Common myeloid progenitor, CD34-positive (primary cell): ENCODE results near the gene PPM1L.

ENCODE experiments used
- CTCF ChIA-PET: fragments of 350-600 bp; sonication (Branson Sonifier 250); formaldehyde crosslinking; loops from one replicate; lab custom pipeline; 2021; ENCODE audit warnings: antibody characterized with exemption; lab: Charles Lee
- POLR2A ChIA-PET: fragments of 350-600 bp; sonication (Branson Sonifier 250); formaldehyde crosslinking; loops from one replicate; lab custom pipeline; 2021; ENCODE audit warnings: antibody characterized with exemption; lab: Charles Lee
- DNase-seq, 3 donors: peaks; one replicate each; pipeline versions ENCODE4 v3.0.0 to v3.0.0-alpha.2; 2013
- H3K27ac ChIP-seq, 2 experiments: 1 replicate in 1 of 2; 2 replicates in 1 of 2; pipeline ENCODE4 v1.7.0; 2013; ENCODE audit warnings: inconsistent platforms in 2 of 2, low read length in 2 of 2, mild to moderate bottlenecking in 2 of 2, low read depth in 1 of 2, moderate library complexity in 1 of 2; ENCODE audit not compliant: severe bottlenecking in 2 of 2, insufficient read depth in 1 of 2, poor library complexity in 1 of 2
- H3K27me3 ChIP-seq, 5 experiments: replicated peaks in 2 of 5; 1 replicate in 3 of 5; 2 replicates in 2 of 5; pipeline versions ENCODE4 v1.6.1 to v1.7.0; 2013; ENCODE audit warnings: low read length in 4 of 5, mild to moderate bottlenecking in 2 of 5, moderate library complexity in 2 of 5, inconsistent platforms in 1 of 5; ENCODE audit not compliant: insufficient read depth in 5 of 5, control insufficient read depth in 4 of 5
- H3K36me3 ChIP-seq, 4 experiments: 1 replicate in 2 of 4; 2 replicates in 2 of 4; pipeline versions ENCODE4 v1.6.1 to v1.7.0; 2013; ENCODE audit warnings: low read length in 3 of 4, control low read depth in 1 of 4, mild to moderate bottlenecking in 1 of 4; ENCODE audit not compliant: control insufficient read depth in 4 of 4, insufficient read depth in 4 of 4
- H3K4me1 ChIP-seq, 4 experiments: 1 replicate in 3 of 4; 2 replicates in 1 of 4; pipeline versions ENCODE4 v1.6.1 to v1.7.1; 2013; ENCODE audit warnings: low read length in 3 of 4, mild to moderate bottlenecking in 3 of 4, control low read depth in 1 of 4, inconsistent platforms in 1 of 4, moderate library complexity in 1 of 4; ENCODE audit not compliant: control insufficient read depth in 4 of 4, insufficient read depth in 4 of 4; ENCODE audit errors: control extremely low read depth in 1 of 4
- H3K4me3 ChIP-seq, 7 experiments: 1 replicate in 4 of 7; 2 replicates in 3 of 7; pipeline versions ENCODE4 v1.5.1 to v1.7.0; 2013; ENCODE audit warnings: mild to moderate bottlenecking in 7 of 7, low read length in 6 of 7, moderate library complexity in 6 of 7, inconsistent platforms in 2 of 7, low read depth in 2 of 7, control low read depth in 1 of 7; ENCODE audit not compliant: insufficient read depth in 4 of 7, control insufficient read depth in 1 of 7; ENCODE audit errors: extremely low read depth in 1 of 7
- H3K9me3 ChIP-seq, 5 experiments: 1 replicate in 4 of 5; 2 replicates in 1 of 5; pipeline versions ENCODE4 v1.6.1 to v1.7.1; 2013; ENCODE audit warnings: low read length in 4 of 5, mild to moderate bottlenecking in 2 of 5, inconsistent platforms in 1 of 5, low read depth in 1 of 5, moderate library complexity in 1 of 5; ENCODE audit not compliant: control insufficient read depth in 4 of 5, insufficient read depth in 2 of 5; ENCODE audit errors: control extremely low read depth in 1 of 5
- WGBS: methylation state at CpG from one replicate; pipeline ENCODE4 v1.1.5; 2013; ENCODE audit not compliant: insufficient coverage; 5-methylcytosine and 5-hydroxymethylcytosine counted together

PPM1L gene

DNA sequence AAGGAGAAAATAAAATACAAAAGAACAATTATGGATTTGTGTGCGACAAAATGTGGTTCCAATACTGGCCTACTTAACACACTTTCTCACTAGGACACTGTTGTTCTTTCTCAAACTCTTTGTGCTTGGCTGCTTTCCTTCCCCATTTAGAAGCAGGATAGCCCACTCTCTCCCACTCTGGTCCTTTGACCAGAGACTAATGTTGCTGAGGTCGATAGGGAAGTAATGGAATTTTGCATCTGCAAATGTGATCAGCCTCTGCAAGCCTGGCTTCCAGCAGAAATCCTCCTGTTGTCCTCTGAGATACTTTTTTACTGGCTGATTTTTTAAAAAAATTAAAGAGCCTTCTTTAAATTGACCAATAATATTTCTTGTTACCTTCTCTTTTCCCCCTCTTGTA, 71.0 kb downstream of the PPM1L start:
- Histone ChIP-seq H3K4me1 (no peaks in the 10 kb centered on the region), H3K36me3 (no peaks in the 10 kb centered on the region), H3K27me3 (no peaks in the 10 kb centered on the region), H3K9me3 (no peaks in the 10 kb centered on the region), H3K27ac (no peak overlapping the region), H3K4me3 (no peak overlapping the region)
- ChIA-PET POLR2A (interaction anchor here (0.9 kb wide), 1 partner anchor 16 kb away, joined by 3 read pairs; no protein-coding TSS in a partner anchor), CTCF (no interaction called here)
- WGBS = 100% methylated on average over 1 of the region's 2 CpGs
- no peak for DNase-seq

DNA sequence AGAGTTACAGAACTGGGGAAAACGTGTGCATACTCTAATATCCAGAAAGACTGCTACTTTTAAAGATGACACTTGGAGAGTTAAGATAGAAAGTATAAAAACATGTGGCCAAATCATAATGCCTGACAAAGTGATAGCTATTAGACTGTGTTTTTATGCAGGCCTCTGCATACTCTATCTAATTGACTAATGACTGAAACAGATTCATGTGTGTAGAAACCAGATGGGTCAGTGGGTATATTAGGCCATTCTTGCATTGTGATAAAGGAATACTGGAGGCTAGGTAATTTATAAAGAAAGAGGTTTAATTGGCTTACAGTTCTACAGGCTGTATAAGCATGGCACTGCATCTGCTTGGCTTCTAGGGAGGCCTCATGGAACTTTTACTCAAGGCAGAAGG, 71.5 kb downstream of the PPM1L start:
- CTCF ChIA-PET = no interaction called here
- H3K27me3 ChIP-seq = no peaks in the 10 kb centered on the region
- DNase-seq = no peak
- no peak overlapping the region for H3K27ac ChIP-seq
- H3K36me3 ChIP-seq = no peaks in the 10 kb centered on the region
- POLR2A ChIA-PET = no interaction called here
- H3K9me3 ChIP-seq = no peaks in the 10 kb centered on the region
- no peaks in the 10 kb centered on the region for H3K4me1 ChIP-seq
- no peak overlapping the region for H3K4me3 ChIP-seq
- WGBS = no CpG with 5 or more reads among the region's 1 CpG

- CTCF ChIA-PET = no interaction called here
- DNase-seq = no peak
- no peaks in the 10 kb centered on the region for H3K27me3 ChIP-seq
- no peak overlapping the region for H3K4me3 ChIP-seq
- POLR2A ChIA-PET = no interaction called here
- no peaks in the 10 kb centered on the region for H3K4me1 ChIP-seq
- WGBS = 100% methylated on average over 3 of the region's 3 CpGs
- peaks cover 0 to 3% (median 0%) of the 10 kb centered on the region in 5 experiments for H3K9me3 ChIP-seq
- H3K27ac ChIP-seq = no peak overlapping the region
- H3K36me3 ChIP-seq = no peaks in the 10 kb centered on the region
Observed at GRCh38 chr3:160828880-160829279, 72.8 kb downstream of the PPM1L start.

DNA sequence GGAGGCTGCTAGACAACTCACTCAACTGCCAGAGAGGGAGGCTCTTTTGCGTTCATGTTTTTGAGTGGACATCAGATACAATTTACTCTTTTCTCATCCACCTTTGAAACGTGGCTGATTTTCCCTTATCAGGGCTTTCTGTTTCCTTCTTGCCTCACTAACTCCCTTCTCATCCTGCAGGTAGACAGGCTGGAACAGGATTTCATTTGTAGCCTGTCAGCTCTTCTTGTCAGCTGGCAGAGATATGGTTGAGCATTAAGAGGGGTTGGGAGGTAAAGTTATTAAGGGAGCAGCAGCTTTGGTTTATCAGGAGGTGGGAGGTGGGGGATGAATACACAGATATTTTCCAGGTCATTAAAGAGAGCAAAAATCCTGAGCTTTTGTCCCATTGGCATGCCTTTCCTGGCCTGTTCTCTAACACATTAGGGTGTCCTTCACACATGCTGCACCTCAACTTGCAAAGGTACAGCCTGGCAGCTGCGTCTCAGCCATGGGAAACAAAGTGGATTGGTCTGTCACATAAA, 73.5 kb downstream of the PPM1L start:
- H3K4me3 ChIP-seq = no peak overlapping the region
- CTCF ChIA-PET = interaction anchor here (0.7 kb wide), 1 partner anchor 10 kb away, joined by 3 read pairs; no protein-coding TSS in a partner anchor
- POLR2A ChIA-PET = no interaction called here
- H3K4me1 ChIP-seq = no peaks in the 10 kb centered on the region
- H3K9me3 ChIP-seq = peaks cover 0 to 3% (median 0%) of the 10 kb centered on the region in 5 experiments
- no peak overlapping the region for H3K27ac ChIP-seq
- no peaks in the 10 kb centered on the region for H3K36me3 ChIP-seq
- WGBS = 86% methylated on average over 2 of the region's 3 CpGs
- H3K27me3 ChIP-seq = no peaks in the 10 kb centered on the region
- no peak for DNase-seq

- no peak overlapping the region for H3K4me3 ChIP-seq
- H3K9me3 ChIP-seq = peaks cover 0 to 3% (median 0%) of the 10 kb centered on the region in 5 experiments
- ChIA-PET POLR2A (no interaction called here), CTCF (interaction anchor here (1.4 kb wide), 1 partner anchor 11 kb away, joined by 4 read pairs; no protein-coding TSS in a partner anchor)
- peaks cover 0 to under 1% (median 0%) of the 10 kb centered on the region in 4 experiments for H3K4me1 ChIP-seq
- no peak overlapping the region for H3K27ac ChIP-seq
- no peaks in the 10 kb centered on the region for H3K36me3 ChIP-seq
- no peak for DNase-seq
- WGBS = no CpG with 5 or more reads among the region's 1 CpG
- no peaks in the 10 kb centered on the region for H3K27me3 ChIP-seq
Observed at GRCh38 chr3:160830796-160831195, 74.8 kb downstream of the PPM1L start.

DNA sequence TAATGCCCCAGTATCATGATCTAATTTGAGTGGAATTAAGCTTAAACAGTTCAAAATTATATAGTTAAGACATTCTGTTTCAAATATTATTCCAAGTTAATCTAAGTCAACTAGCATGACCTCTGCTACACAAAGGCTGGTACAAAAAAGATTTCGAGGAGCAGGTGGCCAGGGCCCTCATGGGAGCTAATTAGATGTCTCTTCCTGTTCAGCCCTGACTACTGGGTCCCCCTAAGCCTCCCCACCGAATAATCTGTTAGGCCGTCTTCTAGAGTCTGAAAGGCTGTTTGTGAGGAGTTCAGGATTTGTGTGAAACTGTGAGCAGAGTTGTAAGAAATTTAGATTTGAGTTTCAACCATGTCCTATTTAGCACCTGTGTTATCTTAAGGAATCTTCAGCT, 75.4 kb downstream of the PPM1L start:
- H3K9me3 ChIP-seq = peaks cover 0 to 3% (median 0%) of the 10 kb centered on the region in 5 experiments
- no peaks in the 10 kb centered on the region for H3K36me3 ChIP-seq
- no peaks in the 10 kb centered on the region for H3K27me3 ChIP-seq
- ChIA-PET CTCF (interaction anchor here (0.7 to 1.4 kb wide), 2 partner anchors 10 to 15 kb away, joined by 3 to 4 read pairs; no protein-coding TSS in a partner anchor), POLR2A (no interaction called here)
- peaks cover 4 to 6% (median 5%) of the 10 kb centered on the region in 4 experiments for H3K4me1 ChIP-seq
- no peak for DNase-seq
- 100% methylated on average over 3 of the region's 3 CpGs for WGBS
- H3K4me3 ChIP-seq = no peak overlapping the region
- no peak overlapping the region for H3K27ac ChIP-seq

DNA sequence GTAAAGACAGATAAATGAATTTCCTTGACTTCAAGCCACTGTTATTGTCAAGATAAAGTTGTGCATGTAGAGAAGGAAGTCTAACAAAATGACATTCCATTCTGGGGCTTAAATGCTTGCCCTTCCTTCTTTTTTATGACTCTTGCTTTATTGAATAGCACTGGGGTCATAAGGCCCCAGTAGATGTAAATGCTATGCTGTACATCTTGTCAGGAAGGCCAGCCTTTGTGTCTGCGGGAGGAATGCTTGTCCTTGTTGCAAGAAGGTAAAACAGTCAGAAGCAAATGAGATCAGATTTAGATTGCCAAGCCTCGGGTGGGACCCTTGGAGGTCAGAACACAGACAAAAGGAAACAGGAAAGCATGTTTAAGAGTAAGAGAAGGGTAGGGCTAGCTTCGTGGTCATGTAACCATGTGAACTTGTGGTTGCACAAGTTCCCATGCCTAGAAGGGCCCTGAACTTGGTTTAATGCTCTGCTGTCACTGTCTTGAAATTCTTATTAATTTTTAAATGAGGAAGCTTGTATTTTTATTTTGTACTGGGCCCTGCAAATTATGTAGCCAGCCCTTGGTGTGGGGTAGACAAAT, 81.5 kb downstream of the PPM1L start:
- H3K36me3 ChIP-seq = no peaks in the 10 kb centered on the region
- peak overlapping the region in 3 of 7 experiments; percentile 21 to 41 (median 24) for H3K4me3 ChIP-seq
- no peaks in the 10 kb centered on the region for H3K27me3 ChIP-seq
- H3K9me3 ChIP-seq = peaks cover 0 to 3% (median 0%) of the 10 kb centered on the region in 5 experiments
- DNase-seq = peak; percentile 67 to 95 (median 91)
- peaks cover 19 to 29% (median 26%) of the 10 kb centered on the region in 4 experiments for H3K4me1 ChIP-seq
- peak overlapping the region; percentile 22 to 51 for H3K27ac ChIP-seq
- ChIA-PET CTCF (no interaction called here), POLR2A (no interaction called here)
- WGBS = 0% methylated on average over 2 of the region's 3 CpGs
